WTC11 (cell line): ENCODE results near the gene KIF20B.

Experiments
- CREM ChIP-seq: sonication (generic); formaldehyde crosslinking; IDR thresholded peaks from 2 replicates; pipeline ENCODE4 v1.8.1; 2022; ENCODE audit warnings: mild to moderate bottlenecking, missing genetic modification reagents, moderate library complexity
- MAX ChIP-seq: sonication (generic); formaldehyde crosslinking; IDR thresholded peaks from 2 replicates; pipeline ENCODE4 v1.8.0; 2022; ENCODE audit warnings: mild to moderate bottlenecking, missing genetic modification reagents
- NFE2L1 ChIP-seq: sonication (generic); formaldehyde crosslinking; IDR thresholded peaks from 2 replicates; pipeline ENCODE4 v1.8.1; 2023; ENCODE audit warnings: missing genetic modification reagents
- NFYB ChIP-seq: sonication (generic); formaldehyde crosslinking; conservative IDR thresholded peaks from 2 replicates; pipeline ENCODE4 v1.8.0; 2022; ENCODE audit warnings: low read depth, missing genetic modification reagents
- TEAD4 ChIP-seq: sonication (generic); formaldehyde crosslinking; IDR thresholded peaks from 2 replicates; pipeline ENCODE4 v1.8.0; 2022; ENCODE audit warnings: mild to moderate bottlenecking, missing genetic modification reagents
- ZBTB21 ChIP-seq: sonication (generic); formaldehyde crosslinking; IDR thresholded peaks from 2 replicates; pipeline ENCODE4 v1.8.1; 2023; ENCODE audit warnings: mild to moderate bottlenecking, missing genetic modification reagents, borderline replicate concordance
- TF ChIP-seq, protein P1 (sequence below): fragments of 200-600 bp; IDR thresholded peaks from 2 replicates; pipeline ENCODE4 v1.8.0; 2022; ENCODE audit warnings: antibody characterized with exemption

GRCh38 chr10:89776665-89777064 lies 75.3 kb downstream of the KIF20B start:
- no peak for TF ChIP-seq TEAD4 (CRISPR knock-in tag)
- TF ChIP-seq NFYB (CRISPR knock-in tag): no peak
- TF ChIP-seq, protein P1, sequence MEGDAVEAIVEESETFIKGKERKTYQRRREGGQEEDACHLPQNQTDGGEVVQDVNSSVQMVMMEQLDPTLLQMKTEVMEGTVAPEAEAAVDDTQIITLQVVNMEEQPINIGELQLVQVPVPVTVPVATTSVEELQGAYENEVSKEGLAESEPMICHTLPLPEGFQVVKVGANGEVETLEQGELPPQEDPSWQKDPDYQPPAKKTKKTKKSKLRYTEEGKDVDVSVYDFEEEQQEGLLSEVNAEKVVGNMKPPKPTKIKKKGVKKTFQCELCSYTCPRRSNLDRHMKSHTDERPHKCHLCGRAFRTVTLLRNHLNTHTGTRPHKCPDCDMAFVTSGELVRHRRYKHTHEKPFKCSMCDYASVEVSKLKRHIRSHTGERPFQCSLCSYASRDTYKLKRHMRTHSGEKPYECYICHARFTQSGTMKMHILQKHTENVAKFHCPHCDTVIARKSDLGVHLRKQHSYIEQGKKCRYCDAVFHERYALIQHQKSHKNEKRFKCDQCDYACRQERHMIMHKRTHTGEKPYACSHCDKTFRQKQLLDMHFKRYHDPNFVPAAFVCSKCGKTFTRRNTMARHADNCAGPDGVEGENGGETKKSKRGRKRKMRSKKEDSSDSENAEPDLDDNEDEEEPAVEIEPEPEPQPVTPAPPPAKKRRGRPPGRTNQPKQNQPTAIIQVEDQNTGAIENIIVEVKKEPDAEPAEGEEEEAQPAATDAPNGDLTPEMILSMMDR: no peak
- TF ChIP-seq MAX (CRISPR knock-in tag): no peak
- TF ChIP-seq CREM: no peak
- TF ChIP-seq NFE2L1 (CRISPR knock-in tag): no peak
- TF ChIP-seq ZBTB21 (CRISPR knock-in tag): no peak
